Measurements from ENCODE around the gene CSH1.
"Not testable (repeated sequence)": the region's sequence is repeated elsewhere in the genome, so short reads cannot be mapped to it uniquely, and the experiment has no call there.

GRCh38 chr17:63885119-63885518 is 11.3 kb downstream of the CSH1 start:
- TF ChIP-seq CTCF (conservative IDR thresholded peaks at IDR 0.05; ENCODE audit: low read depth in 2 of 2); NANOG (IDR thresholded peaks at IDR 0.05; ENCODE audit: borderline replicate concordance): not testable (repeated sequence)

Measured in GM23338 (cell line).